Colon (tissue), 2 donors: ENCODE measurements around the gene SFT2D3.
"Not testable (repeated sequence)": the region's sequence is repeated elsewhere in the genome, so short reads cannot be mapped to it uniquely, and the experiment has no call there.

Experiments used
- FAIRE-seq: peaks from 2 replicates; lab custom pipeline; 2012; peaks lifted over from hg19 to GRCh38; lab: Jason Lieb, UNC
- donor health status: control.
- donor health status: control.

SFT2D3 gene

DNA sequence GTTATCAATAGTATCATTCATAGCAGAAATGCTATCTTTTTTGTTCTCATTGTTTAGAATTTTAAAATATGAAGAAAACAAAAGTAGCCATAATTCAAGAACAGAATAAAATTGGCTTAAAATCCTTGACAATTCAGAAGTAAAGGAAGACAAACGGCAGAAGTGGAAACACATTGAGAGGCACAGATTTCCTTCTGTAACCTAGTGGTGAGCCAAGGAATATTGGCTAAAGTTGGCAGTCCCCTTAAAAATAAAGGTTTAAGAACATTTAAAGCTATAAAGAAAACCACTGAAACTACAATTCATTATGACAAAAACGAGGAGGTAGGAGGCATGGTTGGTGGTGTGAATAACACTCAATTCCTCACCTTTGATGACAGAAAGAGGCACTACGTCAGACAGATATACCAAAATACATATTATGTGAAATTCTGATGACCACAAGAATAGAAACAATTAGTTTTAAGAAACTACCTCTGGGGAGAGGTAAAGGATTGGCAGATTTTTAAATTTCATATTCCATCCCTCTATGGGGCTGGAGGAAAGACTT lies 42.3 kb downstream of the SFT2D3 start:
- no peak for FAIRE-seq

DNA sequence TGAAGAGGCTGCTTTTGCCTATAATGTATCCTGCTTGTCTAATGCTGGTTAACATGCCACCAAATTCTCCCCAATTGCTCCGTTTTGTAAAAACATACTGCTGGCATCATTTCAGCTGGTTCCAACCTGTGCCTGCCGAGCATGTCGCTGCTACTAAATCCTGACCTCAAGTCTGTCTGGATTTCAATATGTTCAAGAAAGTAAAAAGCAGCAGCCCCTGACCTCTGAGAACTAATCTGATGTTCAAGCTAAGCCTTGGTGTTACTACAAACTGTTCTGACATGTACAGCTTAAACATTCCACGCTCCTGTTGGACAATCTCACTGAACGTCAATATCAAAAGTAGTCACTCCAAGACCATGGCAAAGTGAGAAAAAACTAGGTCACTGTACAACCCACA lies 46.3 kb downstream of the SFT2D3 start:
- no peak for FAIRE-seq

DNA sequence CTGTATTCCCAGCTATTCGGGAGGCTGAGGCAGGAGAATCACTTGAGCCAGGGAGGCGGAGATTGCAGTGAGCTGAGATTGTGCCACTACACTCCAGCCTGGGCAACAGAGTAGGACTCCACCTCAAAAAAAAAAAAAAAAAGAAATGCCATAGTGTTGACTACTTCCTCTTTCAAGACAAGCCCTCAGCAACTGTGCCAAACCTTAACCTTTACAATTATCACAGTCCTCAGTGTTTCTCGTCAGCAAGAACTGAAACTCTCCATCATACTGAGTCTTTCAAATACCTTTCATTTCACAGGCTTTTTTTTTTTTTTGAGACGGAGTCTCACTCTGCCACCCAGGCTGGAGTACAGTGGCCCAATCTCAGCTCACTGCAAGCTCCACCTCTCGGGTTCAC lies 48.2 kb downstream of the SFT2D3 start:
- FAIRE-seq, result not testable (repeated sequence)

DNA sequence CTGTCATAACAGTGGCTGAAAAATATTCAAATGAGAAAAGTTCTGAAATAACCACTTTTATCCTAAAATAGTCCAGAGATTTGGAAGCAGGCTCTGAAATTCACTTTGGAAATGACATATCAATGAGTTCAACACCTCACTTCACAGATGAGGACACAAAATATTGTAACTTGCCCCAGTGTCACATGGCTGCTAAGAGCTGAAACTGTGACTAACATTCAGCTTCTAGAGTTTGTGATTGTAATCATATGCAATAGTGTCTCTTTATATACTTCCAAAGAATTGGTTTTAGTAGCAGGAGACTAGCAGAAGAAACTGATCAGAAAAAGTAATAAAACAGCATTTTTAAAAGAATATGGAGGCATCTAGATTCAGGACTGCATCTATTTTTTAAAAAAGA lies 52.1 kb downstream of the SFT2D3 start:
- FAIRE-seq, result no peak

DNA sequence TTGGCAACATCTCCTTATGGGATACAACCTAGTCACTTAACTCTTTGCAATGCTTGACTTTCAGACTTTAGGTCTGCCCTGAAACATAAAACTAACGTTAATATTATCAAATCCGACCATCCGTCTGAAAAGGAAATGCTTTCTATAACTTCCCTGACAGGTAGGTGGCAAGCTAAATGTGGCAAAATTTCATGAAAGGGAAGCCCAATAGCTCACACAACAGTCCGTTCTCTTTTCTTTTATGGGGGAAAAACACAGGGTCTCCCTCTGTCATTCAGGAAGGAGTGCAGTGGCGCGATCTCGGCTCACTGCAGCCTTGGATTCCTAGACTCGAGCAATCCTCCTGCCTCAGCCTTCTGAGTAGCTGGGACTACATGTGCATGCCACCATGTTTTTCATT lies 52.9 kb downstream of the SFT2D3 start:
- no peak for FAIRE-seq
